Keratinocyte (primary cell): Measurements from ENCODE around the gene ATP6V1E1.

Source experiments
- EZH2 ChIP-seq: IDR thresholded peaks from one replicate; pipeline ENCODE4 v1.6.1; 2012; ENCODE audit warnings: inconsistent platforms, mild to moderate bottlenecking, low read length, moderate library complexity
- TF ChIP-seq, protein P1 (sequence below), 3 experiments: IDR thresholded peaks in 1 of 3; conservative IDR thresholded peaks in 1 of 3; optimal IDR thresholded peaks in 1 of 3; 2 replicates in 2 of 3; 3 replicates in 1 of 3; pipeline versions ENCODE3 to v1.5.1; 2011; ENCODE audit warnings: low read length in 3 of 3, mild to moderate bottlenecking in 3 of 3, moderate library complexity in 2 of 3, control low read depth in 1 of 3, inconsistent platforms in 1 of 3; ENCODE audit not compliant: insufficient read depth in 2 of 3; ENCODE audit errors: extremely low read depth in 1 of 3

DNA sequence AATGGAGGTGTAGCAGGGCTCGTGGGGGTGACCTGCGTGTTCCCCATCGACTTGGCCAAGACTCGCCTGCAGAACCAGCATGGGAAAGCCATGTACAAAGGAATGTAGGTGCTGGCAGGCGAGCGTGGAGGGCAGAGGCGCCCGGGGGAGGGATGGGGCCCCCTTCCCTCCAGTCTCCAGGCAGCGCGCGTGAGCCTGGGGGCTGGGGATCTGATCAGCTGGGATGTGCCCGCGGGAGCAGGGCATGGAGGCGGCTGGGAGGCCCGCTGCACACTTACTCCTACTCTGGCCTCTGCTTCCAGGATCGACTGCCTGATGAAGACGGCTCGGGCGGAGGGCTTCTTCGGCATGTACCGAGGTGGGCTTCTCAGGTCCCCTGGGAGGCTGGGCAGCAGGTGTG, 47.5 kb downstream of the ATP6V1E1 start:
- TF ChIP-seq, protein P1, sequence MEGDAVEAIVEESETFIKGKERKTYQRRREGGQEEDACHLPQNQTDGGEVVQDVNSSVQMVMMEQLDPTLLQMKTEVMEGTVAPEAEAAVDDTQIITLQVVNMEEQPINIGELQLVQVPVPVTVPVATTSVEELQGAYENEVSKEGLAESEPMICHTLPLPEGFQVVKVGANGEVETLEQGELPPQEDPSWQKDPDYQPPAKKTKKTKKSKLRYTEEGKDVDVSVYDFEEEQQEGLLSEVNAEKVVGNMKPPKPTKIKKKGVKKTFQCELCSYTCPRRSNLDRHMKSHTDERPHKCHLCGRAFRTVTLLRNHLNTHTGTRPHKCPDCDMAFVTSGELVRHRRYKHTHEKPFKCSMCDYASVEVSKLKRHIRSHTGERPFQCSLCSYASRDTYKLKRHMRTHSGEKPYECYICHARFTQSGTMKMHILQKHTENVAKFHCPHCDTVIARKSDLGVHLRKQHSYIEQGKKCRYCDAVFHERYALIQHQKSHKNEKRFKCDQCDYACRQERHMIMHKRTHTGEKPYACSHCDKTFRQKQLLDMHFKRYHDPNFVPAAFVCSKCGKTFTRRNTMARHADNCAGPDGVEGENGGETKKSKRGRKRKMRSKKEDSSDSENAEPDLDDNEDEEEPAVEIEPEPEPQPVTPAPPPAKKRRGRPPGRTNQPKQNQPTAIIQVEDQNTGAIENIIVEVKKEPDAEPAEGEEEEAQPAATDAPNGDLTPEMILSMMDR (optimal IDR thresholded peaks at IDR 0.05 in 1 of 3, IDR thresholded peaks at IDR 0.05 in 1 of 3, conservative IDR thresholded peaks at IDR 0.05 in 1 of 3; ENCODE audit: extremely low read depth in 1 of 3, insufficient read depth in 2 of 3, low read length in 3 of 3) = no peak
- no peak for TF ChIP-seq EZH2
